NCI-H446 treated with DMSO at 0.1 percent for 48 hours (cell line): ENCODE results near the gene USPL1.

Source experiments
- DNase-seq: peaks from one replicate; lab custom pipeline; 2025; lab: John Stamatoyannopoulos, UW

The USPL1 gene

DNA sequence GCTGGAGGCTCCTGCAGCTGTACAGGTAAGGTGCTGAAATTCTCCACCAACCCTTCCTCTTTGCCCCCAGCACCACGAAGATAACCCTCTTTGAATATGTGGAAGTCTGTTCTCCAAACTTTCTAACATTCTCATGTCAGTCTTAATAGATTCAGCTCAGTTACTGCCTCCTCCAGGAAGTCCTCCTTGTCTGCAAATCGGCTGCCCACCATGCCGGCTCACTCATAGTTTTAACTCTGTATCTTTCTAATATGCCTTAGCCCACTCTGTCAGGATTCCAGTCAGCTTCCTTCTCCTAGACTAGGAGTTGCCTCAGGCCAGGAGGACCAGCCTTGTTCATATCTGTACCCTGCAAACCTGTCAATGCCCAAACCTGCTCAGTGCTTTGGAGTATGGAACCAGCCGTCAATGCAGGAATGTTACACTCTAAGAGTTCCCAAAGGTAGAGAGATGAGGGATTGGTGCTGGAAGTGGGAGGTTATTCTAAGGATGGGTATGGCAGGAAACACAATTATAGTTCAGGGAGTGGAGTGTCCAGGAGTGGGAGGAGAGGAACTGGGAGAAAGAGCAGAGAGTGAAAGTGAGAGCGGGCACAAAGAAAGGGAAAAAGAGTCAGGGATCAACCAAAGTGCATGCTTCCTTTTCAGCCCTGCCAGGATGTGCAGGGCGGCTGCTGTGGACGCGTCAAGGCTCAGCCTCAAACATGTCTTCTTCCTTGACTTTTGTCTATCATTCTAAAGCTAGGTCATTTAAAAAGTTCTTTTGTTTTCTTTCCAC, 79.6 kb downstream of the USPL1 start:
- no peak for DNase-seq

DNA sequence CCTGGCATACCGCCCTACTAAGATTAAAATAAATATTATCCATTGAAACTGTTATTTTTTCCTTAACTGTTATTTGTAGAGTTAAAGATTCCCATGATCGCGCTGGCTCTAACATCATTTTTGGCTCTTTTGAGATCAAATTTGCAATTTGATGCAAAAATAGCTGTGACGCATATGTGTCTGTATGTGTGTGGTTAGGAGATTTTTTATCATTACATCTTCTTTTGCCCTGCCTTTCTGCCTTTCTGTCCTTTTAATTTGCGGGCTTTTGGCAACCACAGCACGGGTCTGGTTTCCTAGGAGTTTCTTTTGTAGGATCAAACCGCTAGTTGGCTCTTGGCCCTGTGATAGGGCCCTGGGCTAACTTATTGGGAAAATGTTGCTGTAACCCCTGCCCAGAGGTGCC, 80.3 kb downstream of the USPL1 start:
- no peak for DNase-seq

DNA sequence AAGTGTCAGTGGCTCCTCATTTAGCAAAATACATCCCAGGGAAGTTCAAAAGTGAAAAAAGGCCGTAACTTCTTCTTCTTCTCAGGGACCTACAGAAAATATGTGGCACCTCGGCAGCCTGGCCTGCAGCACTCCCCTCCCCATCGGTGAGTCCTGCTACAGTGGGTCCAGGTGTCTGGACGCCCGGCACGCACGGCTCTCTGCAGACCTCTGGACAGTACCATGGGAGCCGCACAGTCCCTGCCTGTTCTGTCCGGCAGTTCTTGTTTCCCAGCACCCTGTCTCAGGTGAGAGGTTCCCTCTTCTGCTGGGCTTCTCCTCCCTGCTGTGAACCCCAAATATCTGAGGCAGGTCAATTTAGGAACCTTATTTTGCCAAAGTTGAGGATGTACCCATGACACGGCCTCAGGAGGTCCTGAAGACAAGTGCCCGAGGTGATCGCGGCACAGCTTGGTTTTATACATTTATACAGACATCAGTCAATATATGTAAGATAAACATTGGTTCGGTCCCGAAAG, 80.8 kb downstream of the USPL1 start:
- no peak for DNase-seq

DNA sequence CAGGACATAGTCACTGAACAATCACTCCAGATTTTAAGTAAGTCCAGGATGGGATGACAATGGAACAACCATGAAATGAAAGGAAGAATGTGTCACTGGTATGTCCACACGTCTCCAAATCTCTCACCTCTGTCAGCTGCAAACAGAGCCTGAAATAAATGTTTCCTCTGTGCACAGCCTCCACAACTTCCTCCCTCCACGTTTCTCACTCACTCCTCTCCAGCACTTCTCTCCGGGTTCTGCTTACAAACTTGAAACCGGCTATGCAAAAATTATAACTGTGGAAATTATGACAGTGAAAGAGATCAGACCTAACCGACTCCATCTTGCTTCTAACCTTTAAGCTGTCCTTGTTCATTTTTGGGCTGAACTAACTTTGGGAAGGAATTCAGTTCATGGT, 82.6 kb downstream of the USPL1 start:
- DNase-seq, result no peak

DNA sequence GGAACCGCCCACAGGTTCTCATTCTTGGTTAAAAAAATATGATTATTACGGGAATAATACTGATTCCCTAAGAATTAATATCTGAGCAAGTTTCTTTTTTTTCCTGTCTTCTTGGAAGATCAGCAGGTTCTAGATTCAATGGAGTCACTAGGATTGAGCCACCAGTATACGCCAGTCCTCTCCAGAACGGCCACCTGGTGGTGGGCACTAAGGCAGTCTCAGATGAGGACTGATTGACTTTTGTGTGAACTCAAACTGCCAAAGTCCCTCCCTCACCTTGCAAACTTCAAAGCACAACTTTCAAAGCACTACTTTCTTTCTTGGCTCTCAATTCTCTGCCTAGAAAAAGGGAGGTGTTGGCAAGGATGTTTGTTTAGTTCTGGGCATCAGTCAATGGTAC, 84.3 kb downstream of the USPL1 start:
- DNase-seq, result no peak

DNA sequence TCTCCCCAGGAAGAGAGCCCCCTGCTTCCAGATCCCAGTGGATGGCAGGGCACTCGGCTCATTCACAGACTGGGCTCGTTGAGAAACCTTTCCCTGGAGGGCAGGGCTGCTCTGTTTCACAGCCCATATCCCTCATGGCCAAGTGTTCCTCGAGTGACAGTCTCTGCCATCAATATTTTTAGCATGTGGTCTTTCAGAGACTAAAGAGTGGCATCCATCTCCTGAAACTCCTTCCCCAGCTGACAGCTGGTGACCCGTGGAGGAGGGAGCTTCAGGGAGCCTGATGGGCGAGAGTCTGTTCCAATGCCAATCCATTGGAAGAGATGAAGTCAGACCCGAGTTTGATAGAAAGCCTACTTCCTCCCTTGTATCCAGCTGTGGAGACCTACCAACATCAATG, 86.9 kb downstream of the USPL1 start:
- no peak for DNase-seq

DNA sequence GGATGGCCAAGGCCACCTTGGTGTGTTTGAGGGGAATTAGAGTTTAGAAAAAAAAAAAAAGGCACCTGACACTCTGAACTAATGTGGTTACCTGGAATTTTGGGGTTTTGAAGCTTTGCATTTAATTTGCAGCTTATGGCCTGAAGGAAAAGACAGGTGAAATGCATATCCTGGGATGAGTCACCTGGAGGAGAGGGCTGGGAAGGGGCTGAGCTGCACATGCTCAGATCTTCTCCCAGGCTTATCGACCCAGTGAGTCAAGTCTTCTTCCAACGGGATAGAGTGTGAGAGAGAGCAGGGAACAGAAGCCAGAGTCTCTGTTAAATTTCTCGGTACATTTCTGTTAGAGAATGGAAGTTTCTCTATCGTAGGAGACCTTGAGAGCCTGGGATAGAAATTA, 88.0 kb downstream of the USPL1 start:
- no peak for DNase-seq

DNA sequence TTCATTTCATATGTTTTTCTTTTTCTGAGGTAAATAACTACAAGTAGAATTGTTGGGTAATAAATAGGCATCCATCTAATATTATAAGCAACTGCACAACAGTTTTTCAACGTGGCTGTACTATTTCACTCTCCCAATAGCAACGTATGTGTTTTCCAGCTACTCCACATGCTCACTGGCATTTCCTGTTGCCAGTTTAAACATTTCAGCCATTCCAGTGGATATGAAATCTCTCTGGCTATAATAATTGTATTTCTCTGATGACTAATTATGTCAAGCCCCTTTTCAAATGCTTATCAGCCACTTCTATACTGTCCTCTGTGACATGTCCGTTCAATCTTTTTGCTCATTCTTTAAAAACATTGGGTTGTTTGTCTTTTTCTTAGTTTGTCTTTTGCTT, 90.8 kb downstream of the USPL1 start:
- DNase-seq, result no peak
